Medulla oblongata (tissue), 1 donor: ENCODE data around the gene KCNN1.
"Not testable (repeated sequence)": the region's sequence is repeated elsewhere in the genome, so short reads cannot be mapped to it uniquely, and the experiment has no call there.

Experiments used
- DNase-seq: peaks from one replicate; pipeline ENCODE4 v3.0.0-alpha.2; 2015; ENCODE audit errors: extremely low spot score

Gene KCNN1

GRCh38 chr19:18027151-18027550, 60.2 kb downstream of the KCNN1 start:
- no peak for DNase-seq

GRCh38 chr19:18029617-18030338, 62.9 kb downstream of the KCNN1 start:
- DNase-seq, result peak; percentile 42

GRCh38 chr19:18031401-18031800, 64.5 kb downstream of the KCNN1 start:
- DNase-seq, result not testable (repeated sequence)

- DNase-seq, result not testable (repeated sequence)
These were observed 65.2 kb downstream of the KCNN1 start for GRCh38 chr19:18032102-18032501.

GRCh38 chr19:18041054-18041453, 74.1 kb downstream of the KCNN1 start:
- no peak for DNase-seq

GRCh38 chr19:18043676-18044075, 76.8 kb downstream of the KCNN1 start:
- DNase-seq, result no peak

GRCh38 chr19:18044825-18045304, 78.0 kb downstream of the KCNN1 start:
- peak; percentile 87 for DNase-seq

- no peak for DNase-seq
These were observed 78.6 kb downstream of the KCNN1 start for GRCh38 chr19:18045307-18046050.

GRCh38 chr19:18046059-18046718, 79.3 kb downstream of the KCNN1 start:
- DNase-seq, result no peak

GRCh38 chr19:18049385-18049784, 82.5 kb downstream of the KCNN1 start:
- DNase-seq, result peak; percentile 44
